Measurements from ENCODE around the gene KCNQ1. TPM values are rescaled to one million over a fixed set of nuclear protein-coding genes. Genes with fewer than 3 reads are reported as not detected.

The KCNQ1 gene
- total RNA-seq, 1 donor from 2014 or later: 0.07 TPM

- no peak for DNase-seq (ENCODE audit: low read depth, low spot score)
Measured at GRCh38 chr11:2647167-2647566, 202.4 kb downstream of the KCNQ1 start.

GRCh38 chr11:2647953-2648352 is 203.1 kb downstream of the KCNQ1 start:
- no peak for DNase-seq (ENCODE audit: low read depth, low spot score)

GRCh38 chr11:2649400-2649799 is 204.6 kb downstream of the KCNQ1 start:
- DNase-seq (ENCODE audit: low read depth, low spot score): no peak

GRCh38 chr11:2649848-2650247 is 205.0 kb downstream of the KCNQ1 start:
- DNase-seq (ENCODE audit: low read depth, low spot score): no peak

GRCh38 chr11:2650343-2650867 is 205.6 kb downstream of the KCNQ1 start:
- DNase-seq (ENCODE audit: low read depth, low spot score): no peak

- DNase-seq (ENCODE audit: low read depth, low spot score): no peak
Measured at GRCh38 chr11:2651054-2651617, 206.3 kb downstream of the KCNQ1 start.

- DNase-seq (ENCODE audit: low read depth, low spot score): no peak
Measured at GRCh38 chr11:2651826-2652271, 207.0 kb downstream of the KCNQ1 start.

- DNase-seq (ENCODE audit: low read depth, low spot score): no peak
Measured at GRCh38 chr11:2652333-2653197, 207.8 kb downstream of the KCNQ1 start.

GRCh38 chr11:2653198-2653551 is 208.4 kb downstream of the KCNQ1 start:
- DNase-seq (ENCODE audit: low read depth, low spot score): no peak

- no peak for DNase-seq (ENCODE audit: low read depth, low spot score)
Measured at GRCh38 chr11:2653930-2654739, 209.3 kb downstream of the KCNQ1 start.

GRCh38 chr11:2655016-2655719 is 210.4 kb downstream of the KCNQ1 start:
- DNase-seq (ENCODE audit: low read depth, low spot score): no peak

- no peak for DNase-seq (ENCODE audit: low read depth, low spot score)
Measured at GRCh38 chr11:2655834-2656622, 211.2 kb downstream of the KCNQ1 start.

GRCh38 chr11:2656859-2657258 is 212.1 kb downstream of the KCNQ1 start:
- DNase-seq (ENCODE audit: low read depth, low spot score): no peak

- no peak for DNase-seq (ENCODE audit: low read depth, low spot score)
Measured at GRCh38 chr11:2657697-2658284, 213.0 kb downstream of the KCNQ1 start.

GRCh38 chr11:2660357-2660939 is 215.6 kb downstream of the KCNQ1 start:
- no peak for DNase-seq (ENCODE audit: low read depth, low spot score)

GRCh38 chr11:2661173-2662023 is 216.6 kb downstream of the KCNQ1 start:
- no peak for DNase-seq (ENCODE audit: low read depth, low spot score)

GRCh38 chr11:2662024-2662312 is 217.2 kb downstream of the KCNQ1 start:
- DNase-seq (ENCODE audit: low read depth, low spot score): no peak

- DNase-seq (ENCODE audit: low read depth, low spot score): no peak
Measured at GRCh38 chr11:2662430-2663299, 217.9 kb downstream of the KCNQ1 start.

All from pulmonary artery endothelial cell (primary cell).